ENCODE measurements around the gene NEURL1B.

Gene NEURL1B

DNA sequence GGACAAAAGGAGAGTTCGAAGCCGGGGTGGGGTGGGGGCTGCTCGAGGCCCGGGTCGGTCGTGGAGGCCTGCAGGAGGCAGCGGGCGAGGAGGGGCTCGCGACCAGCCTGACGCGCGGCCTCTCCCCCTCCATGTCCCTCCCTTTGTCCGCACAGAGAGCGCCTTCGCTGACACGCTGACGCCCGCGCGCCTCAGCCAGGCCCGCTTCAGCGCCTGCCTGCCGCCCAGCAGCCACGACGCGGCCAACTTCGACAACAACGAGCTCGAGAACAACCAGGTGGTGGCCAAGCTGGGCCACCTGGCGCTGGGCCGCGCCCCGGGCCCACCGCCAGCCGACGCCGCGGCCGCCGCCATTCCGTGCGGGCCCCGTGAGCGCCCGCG is 42.2 kb downstream of the NEURL1B start:
- DNase-seq, result no peak

GRCh38 chr5:172683645-172684471 is 42.8 kb downstream of the NEURL1B start:
- peak; percentile 74 to 81 for DNase-seq

DNA sequence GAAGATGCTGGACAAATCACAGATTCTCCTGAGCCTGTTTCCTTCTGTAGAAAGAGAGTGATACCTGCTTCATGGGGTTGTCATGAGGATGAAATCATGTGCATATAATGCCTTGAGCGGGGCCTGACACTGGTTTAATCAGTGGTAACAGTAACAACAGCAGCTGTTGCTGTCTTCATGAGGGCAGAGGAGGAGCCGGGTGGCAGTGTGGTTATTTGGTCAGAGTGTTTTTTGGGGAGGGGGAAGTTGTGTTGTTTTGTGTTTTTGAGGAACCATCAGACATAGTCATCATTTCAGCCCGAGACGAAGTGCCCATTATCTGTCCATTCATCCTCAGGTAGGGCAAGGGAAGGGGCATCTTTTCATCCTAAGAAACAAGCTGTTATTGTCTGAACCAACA is 44.0 kb downstream of the NEURL1B start:
- DNase-seq, result no peak

DNA sequence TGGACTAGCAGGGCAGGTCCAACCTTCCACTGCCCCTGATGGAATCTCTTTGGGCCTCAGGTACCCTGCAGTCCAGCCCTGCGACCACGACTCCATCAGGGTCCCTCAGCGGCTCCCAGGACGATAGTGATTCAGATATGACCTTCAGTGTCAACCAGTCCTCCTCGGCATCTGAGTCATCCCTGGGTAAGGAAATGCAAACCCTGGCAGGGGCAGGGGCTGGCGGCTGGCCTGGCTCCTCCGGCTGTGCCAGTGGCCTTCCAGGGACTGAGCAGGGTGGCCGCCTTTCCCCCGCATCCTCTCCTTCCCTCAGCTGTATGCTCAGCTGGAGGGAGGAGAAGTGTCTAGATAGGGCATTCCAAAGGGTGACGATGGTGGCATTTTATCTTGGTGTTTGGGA is 45.0 kb downstream of the NEURL1B start:
- no peak for DNase-seq

GRCh38 chr5:172686539-172687390 is 45.7 kb downstream of the NEURL1B start:
- DNase-seq, result no peak

DNA sequence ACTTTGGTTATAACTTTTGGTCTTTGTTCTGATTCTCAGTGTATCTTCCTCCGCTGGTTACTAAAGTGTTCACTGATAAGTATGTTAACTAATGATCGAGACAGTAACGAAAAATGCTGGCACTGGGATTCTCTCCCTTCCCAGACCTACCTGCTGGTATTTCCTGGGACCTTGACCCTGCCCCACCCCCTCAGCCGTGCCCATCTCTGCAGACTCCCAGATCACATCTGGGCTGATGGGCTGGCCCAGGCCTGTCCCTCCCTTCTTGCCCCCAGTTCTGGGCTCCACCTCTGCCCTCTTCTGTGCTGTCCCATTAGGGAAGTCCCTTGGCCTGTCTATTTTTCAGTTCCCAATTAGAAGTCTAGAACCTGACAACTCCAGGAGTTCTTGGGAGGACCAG is 46.9 kb downstream of the NEURL1B start:
- DNase-seq, result no peak

- DNase-seq, result peak in 1 of 2 donors; percentile 20
Observed at GRCh38 chr5:172688349-172689217, 47.5 kb downstream of the NEURL1B start.

GRCh38 chr5:172689218-172689572 is 48.1 kb downstream of the NEURL1B start:
- DNase-seq, result no peak

DNA sequence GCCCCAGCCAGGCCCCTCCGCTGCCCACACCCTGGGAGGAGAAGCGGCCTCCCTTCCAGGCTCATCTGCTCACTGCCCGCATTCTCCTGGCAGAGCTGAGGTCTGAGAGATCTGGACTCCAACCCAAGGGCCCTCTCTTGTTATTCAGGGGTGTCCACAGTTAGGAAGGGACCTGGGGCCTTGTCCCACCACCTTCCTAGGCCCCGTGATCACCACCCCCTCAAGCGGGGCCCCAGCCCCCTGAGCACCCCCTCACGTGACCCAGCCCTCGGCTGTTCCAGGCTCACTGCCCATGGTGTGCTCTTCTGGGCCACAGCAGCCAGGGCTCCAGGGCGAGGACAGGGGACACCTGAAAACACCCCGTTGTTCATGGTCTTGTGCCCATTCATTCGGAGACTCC is 48.7 kb downstream of the NEURL1B start:
- no peak for DNase-seq

GRCh38 chr5:172690258-172691075 is 49.4 kb downstream of the NEURL1B start:
- no peak for DNase-seq

- DNase-seq, result no peak
Observed at GRCh38 chr5:172691886-172692285, 50.8 kb downstream of the NEURL1B start.

DNA sequence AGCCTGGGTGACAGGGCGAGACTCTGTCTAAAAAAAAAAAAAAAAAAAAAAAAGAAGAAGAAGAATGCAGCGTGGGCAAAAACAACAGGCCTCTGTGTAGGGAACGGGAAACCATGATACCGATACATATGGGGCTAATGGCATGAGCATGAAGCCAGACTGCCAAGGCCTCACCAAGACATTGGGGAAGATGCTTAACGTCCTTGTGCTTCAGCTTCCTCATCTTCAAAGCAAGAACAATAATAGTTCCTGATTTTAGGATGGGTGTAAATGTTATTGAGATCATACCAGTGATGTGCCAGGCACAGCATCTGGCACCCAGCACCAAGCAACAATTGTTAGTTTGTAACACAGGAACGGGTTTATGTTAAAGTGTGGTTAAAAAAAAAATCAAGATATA is 51.4 kb downstream of the NEURL1B start:
- DNase-seq, result no peak

DNA sequence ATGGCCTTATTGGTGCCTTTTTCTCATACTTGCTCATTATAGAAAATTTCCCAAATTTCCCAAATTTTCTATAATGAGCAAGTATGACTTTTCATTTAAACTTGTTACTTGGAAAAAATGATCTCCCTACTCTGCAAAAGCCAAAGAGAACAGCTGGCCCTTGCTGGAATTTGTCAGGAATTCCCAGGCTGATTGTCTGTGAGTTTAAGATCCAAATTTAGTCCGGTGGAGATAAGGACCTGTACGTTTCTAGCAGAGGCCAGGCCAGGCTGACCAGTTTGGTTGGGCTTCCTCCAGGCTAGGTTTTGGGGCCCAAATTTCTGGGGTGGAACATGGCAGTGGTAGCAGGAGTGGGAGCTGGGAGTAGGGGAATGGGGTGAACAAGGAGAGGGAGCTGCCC is 51.9 kb downstream of the NEURL1B start:
- no peak for DNase-seq

DNA sequence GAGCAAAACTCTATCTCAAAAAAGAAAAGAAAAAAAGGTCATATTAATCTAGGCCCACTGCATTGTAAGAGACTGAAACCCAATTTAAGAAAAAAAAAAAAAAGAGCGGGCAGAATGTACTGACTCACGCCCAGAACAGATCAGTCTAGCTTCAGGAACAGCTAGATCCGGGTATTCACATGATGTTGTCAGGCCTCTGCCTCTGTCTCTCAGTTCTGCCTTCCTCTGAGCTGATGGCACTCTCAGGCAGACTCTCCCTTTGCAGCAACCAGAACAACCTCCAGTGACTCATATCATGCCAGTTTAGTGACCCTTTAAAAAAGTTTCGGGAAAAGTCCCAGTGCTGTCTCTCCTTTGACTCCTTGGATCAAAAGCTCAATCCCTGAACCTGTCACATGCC is 53.0 kb downstream of the NEURL1B start:
- DNase-seq, result no peak

- no peak for DNase-seq
Observed at GRCh38 chr5:172694541-172694940, 53.5 kb downstream of the NEURL1B start.

DNA sequence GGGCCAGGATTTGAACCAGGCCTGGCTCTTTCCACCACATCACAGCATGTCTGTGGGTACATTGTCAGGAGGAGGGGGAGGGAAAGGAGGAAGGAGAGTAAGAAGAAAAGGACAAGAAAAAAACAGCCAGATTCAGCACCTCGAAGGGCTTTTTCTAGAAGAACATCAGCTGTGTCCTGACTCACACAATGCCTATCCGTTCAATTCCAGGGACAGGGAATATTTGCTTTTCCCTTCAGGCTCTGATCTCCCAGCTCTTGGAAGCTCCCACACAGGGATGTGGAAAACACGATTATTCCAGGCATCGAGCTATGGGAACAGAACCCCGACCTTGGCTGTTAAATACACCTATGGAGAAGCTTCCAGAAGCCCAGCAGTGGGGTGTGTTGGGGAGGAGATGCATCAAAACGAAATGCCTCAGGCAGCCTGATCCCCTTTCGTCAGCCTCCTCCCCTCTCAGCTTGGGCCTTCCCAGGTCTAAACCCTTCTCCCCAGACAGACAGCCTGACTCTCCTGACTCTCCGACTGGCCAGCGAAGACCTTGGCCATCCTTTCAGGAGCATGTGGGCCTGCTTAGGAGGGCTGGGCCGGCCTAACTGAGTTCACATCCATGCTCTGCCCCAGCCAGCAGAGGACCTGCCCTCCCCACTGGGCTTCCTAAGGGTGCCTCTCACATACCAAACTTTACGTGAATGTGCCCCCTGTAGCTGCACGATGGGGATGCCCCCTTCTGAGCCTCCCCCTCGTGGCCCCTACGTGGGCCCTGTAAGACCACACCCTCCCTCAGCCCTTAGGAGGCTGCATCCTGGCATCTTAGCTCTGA is 54.4 kb downstream of the NEURL1B start:
- no peak for DNase-seq

GRCh38 chr5:172696171-172696849 is 55.2 kb downstream of the NEURL1B start:
- no peak for DNase-seq

- DNase-seq, result peak; percentile 88 to 89
Observed at GRCh38 chr5:172697123-172698121, 56.4 kb downstream of the NEURL1B start.

GRCh38 chr5:172699423-172699822 is 58.4 kb downstream of the NEURL1B start:
- no peak for DNase-seq

- DNase-seq, result no peak
Observed at GRCh38 chr5:172699999-172700364, 58.9 kb downstream of the NEURL1B start.

Data from CD4-positive, alpha-beta T cell treated with Interleukin-4 for 1 hour (primary cell).